GM18517 (cell line): ENCODE measurements around the gene GASK1A.
"Not testable (repeated sequence)": the region's sequence is repeated elsewhere in the genome, so short reads cannot be mapped to it uniquely, and the experiment has no call there.

Experiments
- ATAC-seq: cut with Tn5 transposase; IDR thresholded peaks from one replicate; pipeline ENCODE4 v1.9.1; 2021; ENCODE audit warnings: mild to moderate bottlenecking, moderate library complexity; ENCODE audit not compliant: unreplicated experiment

Gene GASK1A

GRCh38 chr3:43061101-43061895 lies 82.2 kb downstream of the GASK1A start:
- no peak for ATAC-seq

GRCh38 chr3:43062040-43062563 lies 83.0 kb downstream of the GASK1A start:
- ATAC-seq = no peak

GRCh38 chr3:43062564-43063040 lies 83.5 kb downstream of the GASK1A start:
- ATAC-seq = no peak

GRCh38 chr3:43063114-43063513 lies 84.0 kb downstream of the GASK1A start:
- ATAC-seq = no peak

GRCh38 chr3:43070670-43071069 lies 91.6 kb downstream of the GASK1A start:
- ATAC-seq = not testable (repeated sequence)

- ATAC-seq = no peak
Measured at GRCh38 chr3:43071313-43071893, 92.3 kb downstream of the GASK1A start.

- no peak for ATAC-seq
Measured at GRCh38 chr3:43072361-43072760, 93.2 kb downstream of the GASK1A start.

- ATAC-seq = no peak
Measured at GRCh38 chr3:43073116-43073835, 94.2 kb downstream of the GASK1A start.

- no peak for ATAC-seq
Measured at GRCh38 chr3:43073836-43074220, 94.7 kb downstream of the GASK1A start.

- no peak for ATAC-seq
Measured at GRCh38 chr3:43074482-43074881, 95.4 kb downstream of the GASK1A start.

- ATAC-seq = no peak
Measured at GRCh38 chr3:43074901-43075689, 96.0 kb downstream of the GASK1A start.

- no peak for ATAC-seq
Measured at GRCh38 chr3:43075904-43076661, 97.0 kb downstream of the GASK1A start.

- ATAC-seq = no peak
Measured at GRCh38 chr3:43076857-43077256, 97.7 kb downstream of the GASK1A start.

- no peak for ATAC-seq
Measured at GRCh38 chr3:43077261-43077660, 98.2 kb downstream of the GASK1A start.

GRCh38 chr3:43077707-43078106 lies 98.6 kb downstream of the GASK1A start:
- no peak for ATAC-seq

- ATAC-seq = no peak
Measured at GRCh38 chr3:43079536-43080332, 100.6 kb downstream of the GASK1A start.

- no peak for ATAC-seq
Measured at GRCh38 chr3:43080726-43081568, 101.8 kb downstream of the GASK1A start.

- no peak for ATAC-seq
Measured at GRCh38 chr3:43081796-43082195, 102.7 kb downstream of the GASK1A start.
